Stimulated activated effector memory CD8-positive, alpha-beta T cell treated with anti-CD3 and anti-CD28 coated beads, Interleukin-12 subunit alpha, Interleukin-12 subunit beta, amount 100 ng/mL, for 72 hours (primary cell): ENCODE measurements around the gene TNRC6C.
A peak's percentile ranks its signal among the peaks of the same experiment; 100 is the strongest.

Experiments
- ATAC-seq: fragments of 150-1000 bp; cut with Tn5 transposase; 2 replicates; pipeline ENCODE4 v1.10.0; 2021
- DNase-seq, 2 donors: peaks; one replicate each; pipeline ENCODE4 v3.0.0; 2021 to 2022; ENCODE audit warnings: low spot score in 2 of 2
- H3K27ac Mint-ChIP-seq: one replicate; pipeline ENCODE4 v1.8.0; 2022; ENCODE audit warnings: mild to moderate bottlenecking, mixed read lengths
- H3K36me3 Mint-ChIP-seq: one replicate; pipeline ENCODE4 v1.8.0; 2022; ENCODE audit warnings: mild to moderate bottlenecking, mixed read lengths
- H3K4me1 Mint-ChIP-seq: one replicate; pipeline ENCODE4 v1.8.0; 2022; ENCODE audit warnings: mixed read lengths
- H3K4me3 Mint-ChIP-seq: one replicate; pipeline ENCODE4 v1.8.0; 2022; ENCODE audit warnings: mild to moderate bottlenecking, mixed read lengths
- H3K9me3 Mint-ChIP-seq: one replicate; pipeline ENCODE4 v1.8.0; 2022; ENCODE audit warnings: mixed read lengths

TNRC6C gene

DNA sequence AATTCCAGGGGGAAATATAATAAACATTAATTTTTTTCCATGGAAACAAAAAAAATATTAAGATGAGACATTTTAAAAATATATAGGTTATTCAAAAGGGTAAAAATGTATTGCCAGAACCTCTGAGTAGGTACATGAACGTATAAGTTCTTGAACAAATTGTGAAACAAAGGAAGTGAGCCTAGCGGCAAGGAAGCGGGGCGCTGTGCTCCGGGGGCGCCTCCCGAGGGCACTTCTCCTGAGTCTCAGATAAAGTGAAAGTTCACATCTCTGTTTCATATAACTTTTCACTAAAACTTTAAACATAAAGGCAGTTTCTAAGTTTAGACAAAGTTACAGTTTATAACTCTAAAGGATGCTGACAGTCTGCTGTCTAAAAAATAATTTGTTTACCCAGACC lies 52.3 kb downstream of the TNRC6C start:
- H3K36me3 Mint-ChIP-seq = peaks cover 12% of the 10 kb centered on the region
- DNase-seq (no peak), ATAC-seq (no peak)
- peak overlapping the region; percentile 20 for H3K4me3 Mint-ChIP-seq
- H3K4me1 Mint-ChIP-seq = peaks cover 28% of the 10 kb centered on the region
- peak overlapping the region; percentile 69 for H3K27ac Mint-ChIP-seq
- H3K9me3 Mint-ChIP-seq = no peaks in the 10 kb centered on the region

DNA sequence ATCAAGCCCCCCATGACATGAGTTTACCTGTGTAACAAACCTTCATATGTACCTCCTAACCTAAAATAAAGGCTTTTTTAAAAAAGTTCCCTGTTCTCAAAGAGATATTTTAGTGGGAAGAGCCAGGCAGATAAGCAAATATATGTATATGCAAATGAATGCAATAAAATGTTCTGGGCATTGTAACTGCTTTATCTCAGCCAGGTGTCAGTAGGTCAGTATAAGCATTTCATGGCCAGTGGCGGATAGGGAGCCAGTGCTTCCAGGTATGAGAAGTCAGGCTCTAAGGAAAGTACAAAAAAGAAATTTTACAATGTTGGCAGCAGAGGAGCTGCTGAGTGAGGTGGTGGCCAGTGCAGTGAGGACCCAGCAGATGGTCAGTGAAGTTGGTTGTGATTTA lies 53.9 kb downstream of the TNRC6C start:
- Mint-ChIP-seq H3K9me3 (no peaks in the 10 kb centered on the region), H3K27ac (peak overlapping the region; percentile 69), H3K4me1 (peaks cover 21% of the 10 kb centered on the region), H3K36me3 (peaks cover under 1% of the 10 kb centered on the region), H3K4me3 (no peak overlapping the region)
- peak in 1 of 2 donors; percentile 29 for DNase-seq
- ATAC-seq = no peak

DNA sequence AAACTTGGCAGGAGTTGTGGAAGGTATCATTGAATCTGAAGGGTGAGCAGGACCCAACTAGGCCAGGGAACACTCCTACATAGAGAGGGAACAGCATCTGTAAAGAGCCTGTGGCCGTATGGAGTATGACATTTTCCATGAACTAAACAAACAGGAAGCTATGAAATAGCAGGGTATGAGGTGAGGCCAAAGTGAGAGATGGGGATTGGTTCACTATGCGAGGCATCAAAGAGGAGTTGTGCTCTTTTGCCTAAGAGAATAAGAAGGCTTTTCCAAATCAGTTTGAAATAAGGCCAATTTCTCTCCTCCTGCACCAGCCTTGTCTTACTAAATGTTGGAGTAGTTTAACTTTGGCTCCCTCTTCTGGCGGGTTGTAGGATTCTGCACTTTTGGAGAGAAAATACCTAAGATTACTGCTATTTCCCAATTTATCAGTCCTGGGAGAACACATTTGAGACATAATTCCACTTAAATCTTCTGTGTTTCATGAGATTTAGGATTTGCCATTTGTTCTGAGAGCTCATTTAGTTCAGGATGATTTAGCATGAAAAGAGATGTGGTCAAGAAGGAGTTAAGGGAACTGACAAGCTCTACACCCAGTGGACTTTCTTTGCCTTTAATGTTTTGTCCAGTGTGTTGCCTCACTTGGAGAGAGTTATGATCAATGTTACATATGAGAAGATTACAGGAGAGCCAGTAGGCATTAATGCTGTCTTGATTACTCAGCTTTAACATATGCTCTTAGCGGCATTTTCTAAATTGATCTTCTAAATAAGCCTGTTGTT lies 55.4 kb downstream of the TNRC6C start:
- Mint-ChIP-seq H3K4me3 (no peak overlapping the region), H3K27ac (no peak overlapping the region), H3K36me3 (no peaks in the 10 kb centered on the region), H3K9me3 (no peaks in the 10 kb centered on the region), H3K4me1 (peaks cover 25% of the 10 kb centered on the region)
- DNase-seq (peak; percentile 19 to 49), ATAC-seq (peak; percentile 43)

DNA sequence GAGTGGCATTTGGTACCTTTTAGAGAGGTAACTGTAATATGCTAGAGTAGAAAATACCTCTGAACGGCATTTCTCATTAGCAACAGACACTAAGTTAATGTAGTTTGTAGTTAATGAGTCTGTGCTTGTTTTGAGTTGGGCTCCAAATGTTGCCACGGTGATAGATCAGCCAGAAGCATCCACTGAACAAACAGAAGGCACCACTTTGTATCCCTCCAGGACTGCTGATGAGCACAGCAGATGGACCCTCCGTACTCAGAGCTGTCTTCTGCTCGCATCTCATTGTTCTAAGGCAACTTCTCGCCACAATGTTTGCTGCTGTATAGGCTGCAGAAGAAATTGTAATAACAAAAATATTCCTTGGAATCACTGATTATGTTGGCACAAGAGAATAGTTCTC lies 56.1 kb downstream of the TNRC6C start:
- Mint-ChIP-seq H3K4me1 (peaks cover 30% of the 10 kb centered on the region), H3K36me3 (no peaks in the 10 kb centered on the region), H3K4me3 (no peak overlapping the region), H3K9me3 (no peaks in the 10 kb centered on the region), H3K27ac (no peak overlapping the region)
- ATAC-seq (no peak), DNase-seq (peak in 1 of 2 donors; percentile 26)

DNA sequence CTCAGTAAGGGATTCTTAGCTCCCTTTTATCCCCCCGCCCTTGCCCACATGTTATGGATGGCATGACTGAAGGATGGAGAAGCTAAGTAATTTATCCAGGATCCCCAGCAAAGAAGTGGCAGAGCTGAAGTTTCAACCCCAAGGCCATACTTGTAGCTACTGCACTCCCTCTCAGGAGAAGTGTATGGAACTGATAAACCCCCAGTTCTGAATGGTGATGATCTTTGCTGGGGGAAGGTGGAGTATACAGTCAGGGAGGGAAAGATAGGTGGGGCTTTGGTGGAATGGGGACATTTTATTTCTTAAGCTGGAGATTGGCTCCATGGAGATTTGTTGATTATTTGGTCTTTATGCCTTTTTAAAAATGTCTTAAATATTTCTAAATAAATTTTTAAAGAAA lies 58.3 kb downstream of the TNRC6C start:
- Mint-ChIP-seq H3K4me3 (no peak overlapping the region), H3K36me3 (no peaks in the 10 kb centered on the region), H3K4me1 (peaks cover 39% of the 10 kb centered on the region), H3K9me3 (no peaks in the 10 kb centered on the region), H3K27ac (no peak overlapping the region)
- no peak for ATAC-seq
- DNase-seq = no peak

DNA sequence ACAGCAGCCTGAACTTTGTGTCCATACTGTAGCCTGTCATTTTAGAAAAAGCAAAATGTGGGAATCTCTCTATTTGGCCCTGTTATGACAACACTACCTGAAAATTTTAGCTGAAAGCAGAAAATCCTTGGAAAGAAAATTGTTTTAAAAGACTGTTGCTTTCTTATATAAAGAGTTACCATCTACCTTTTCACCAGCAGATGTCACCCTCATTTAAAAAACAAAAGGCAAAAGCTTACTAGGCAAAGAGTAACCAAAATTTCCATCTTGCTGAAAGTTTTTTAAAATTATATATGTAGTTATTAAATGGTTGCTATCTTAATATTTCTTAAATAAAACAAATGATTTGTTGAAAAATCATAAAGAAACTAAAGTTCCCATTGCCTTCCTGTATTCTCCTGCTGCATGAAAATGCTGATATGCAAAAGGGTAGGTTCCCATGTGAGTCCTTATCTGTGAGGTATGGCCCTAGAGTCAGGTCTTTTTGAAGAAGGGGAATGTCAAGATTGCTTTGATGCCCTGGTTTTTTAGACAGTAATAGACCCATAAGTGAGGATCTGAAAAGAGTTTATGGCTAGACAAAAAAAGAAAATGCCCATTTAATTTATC lies 61.0 kb downstream of the TNRC6C start:
- Mint-ChIP-seq H3K36me3 (no peaks in the 10 kb centered on the region), H3K4me3 (no peak overlapping the region), H3K27ac (peak overlapping the region; percentile 44), H3K9me3 (no peaks in the 10 kb centered on the region), H3K4me1 (peaks cover 25% of the 10 kb centered on the region)
- no peak for ATAC-seq
- no peak for DNase-seq

DNA sequence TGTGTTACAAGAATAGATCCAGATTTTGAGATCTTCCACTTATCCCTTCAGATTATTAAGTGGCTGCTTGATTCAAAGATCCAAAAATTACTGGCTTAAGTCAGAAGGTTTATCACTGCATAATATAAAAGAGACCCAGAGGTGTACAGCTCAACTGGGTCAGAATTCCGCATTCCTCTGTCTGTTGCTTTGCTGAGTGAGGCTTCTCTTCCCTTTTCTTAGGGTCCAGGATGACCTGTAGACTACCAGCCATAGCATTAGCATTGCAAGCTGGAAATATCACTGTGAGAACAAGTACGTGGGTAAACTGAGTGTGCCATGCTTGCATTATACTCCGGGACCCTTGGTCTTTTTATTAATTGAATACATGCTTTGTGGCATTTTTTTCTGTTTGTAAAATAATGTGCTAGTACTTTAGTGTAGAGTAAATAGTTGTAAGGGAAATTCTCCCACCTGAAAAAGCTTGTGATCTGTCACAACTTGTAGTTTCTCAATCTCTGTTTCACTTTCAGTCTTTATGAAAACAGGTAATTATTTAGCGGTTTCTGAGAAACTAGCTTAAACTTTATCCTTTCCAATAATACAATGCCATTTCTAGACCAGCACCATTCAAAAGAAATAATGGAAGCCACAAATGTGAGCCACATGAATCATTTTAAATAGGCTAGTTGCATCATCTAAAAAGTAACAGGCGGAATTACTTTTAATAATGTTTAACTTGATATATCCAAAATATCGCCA lies 61.6 kb downstream of the TNRC6C start:
- no peaks in the 10 kb centered on the region for H3K36me3 Mint-ChIP-seq
- H3K9me3 Mint-ChIP-seq = no peaks in the 10 kb centered on the region
- ATAC-seq (peak; percentile 80), DNase-seq (no peak)
- peak overlapping the region; percentile 46 for H3K4me3 Mint-ChIP-seq
- H3K4me1 Mint-ChIP-seq = peaks cover 25% of the 10 kb centered on the region
- peak overlapping the region; percentile 44 for H3K27ac Mint-ChIP-seq

DNA sequence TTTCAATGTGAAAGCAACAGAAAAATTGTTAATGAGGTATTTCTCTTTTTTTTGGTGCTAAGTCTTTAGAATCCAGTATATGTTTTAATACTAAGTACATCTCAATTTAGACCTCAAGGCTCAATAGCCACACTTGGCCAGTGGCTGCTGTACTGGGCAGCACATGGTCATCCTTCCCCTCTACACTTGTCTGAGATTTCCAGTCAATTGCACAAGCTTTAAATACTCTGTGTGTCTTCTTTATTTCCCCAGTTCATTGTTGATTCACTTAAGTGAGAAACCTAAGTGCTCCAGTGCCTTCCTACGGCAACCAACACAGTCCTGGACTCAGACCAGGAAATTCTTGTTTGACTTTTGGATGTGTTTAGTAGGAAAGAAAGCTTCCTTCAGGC lies 62.2 kb downstream of the TNRC6C start:
- Mint-ChIP-seq H3K4me1 (peaks cover 25% of the 10 kb centered on the region), H3K36me3 (no peaks in the 10 kb centered on the region), H3K27ac (peak overlapping the region; percentile 44), H3K9me3 (no peaks in the 10 kb centered on the region), H3K4me3 (peak overlapping the region; percentile 46)
- DNase-seq = peak in 1 of 2 donors; percentile 51
- no peak for ATAC-seq

DNA sequence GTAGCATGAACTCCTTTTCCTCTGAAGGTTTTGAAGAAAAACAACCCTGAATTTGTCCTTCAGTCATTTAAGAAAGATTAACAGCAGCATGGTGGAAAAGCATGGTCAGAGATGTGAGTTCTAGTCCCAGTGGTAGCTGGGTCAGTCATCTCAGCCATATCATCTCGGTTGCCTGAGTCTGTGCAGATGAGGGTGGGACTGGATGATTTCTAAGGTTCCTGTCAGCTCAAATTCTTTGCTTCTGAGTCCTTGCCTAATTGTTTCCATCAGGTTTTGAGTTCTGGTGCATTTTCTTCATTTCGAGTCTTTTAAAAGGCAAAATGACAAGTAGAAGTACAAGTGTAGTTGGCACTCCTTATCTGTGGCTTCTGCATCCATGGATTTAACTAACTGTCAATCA lies 63.9 kb downstream of the TNRC6C start:
- no peaks in the 10 kb centered on the region for H3K9me3 Mint-ChIP-seq
- no peak for DNase-seq
- no peak overlapping the region for H3K27ac Mint-ChIP-seq

DNA sequence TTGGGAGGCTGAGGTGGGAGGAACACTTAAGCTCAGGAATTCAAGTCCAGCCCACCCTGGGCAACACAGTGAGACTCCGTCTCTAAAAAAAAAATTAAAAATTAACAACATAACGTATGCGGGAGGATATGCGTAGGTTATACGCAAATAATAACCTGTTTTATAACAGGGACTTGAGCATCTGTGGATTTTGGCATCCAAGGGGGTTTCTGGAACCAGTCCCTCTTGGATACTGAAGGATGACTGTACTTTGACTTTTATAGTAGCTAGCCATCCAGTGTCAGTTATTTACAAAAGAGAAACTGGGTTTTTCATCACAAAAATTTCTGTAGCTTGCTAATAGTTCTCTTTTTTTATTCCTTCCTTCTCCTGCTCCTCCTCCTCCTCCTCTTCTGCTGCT lies 64.5 kb downstream of the TNRC6C start:
- DNase-seq (no peak), ATAC-seq (no peak)
- Mint-ChIP-seq H3K4me3 (no peak overlapping the region), H3K9me3 (no peaks in the 10 kb centered on the region), H3K4me1 (peaks cover 43% of the 10 kb centered on the region), H3K36me3 (no peaks in the 10 kb centered on the region), H3K27ac (peak overlapping the region; percentile 45)

More for the DNA sequence above, 63.9 kb downstream of the TNRC6C start:
- Mint-ChIP-seq H3K36me3 (no peaks in the 10 kb centered on the region), H3K4me3 (no peak overlapping the region), H3K4me1 (peaks cover 38% of the 10 kb centered on the region)
- no peak for ATAC-seq

DNA sequence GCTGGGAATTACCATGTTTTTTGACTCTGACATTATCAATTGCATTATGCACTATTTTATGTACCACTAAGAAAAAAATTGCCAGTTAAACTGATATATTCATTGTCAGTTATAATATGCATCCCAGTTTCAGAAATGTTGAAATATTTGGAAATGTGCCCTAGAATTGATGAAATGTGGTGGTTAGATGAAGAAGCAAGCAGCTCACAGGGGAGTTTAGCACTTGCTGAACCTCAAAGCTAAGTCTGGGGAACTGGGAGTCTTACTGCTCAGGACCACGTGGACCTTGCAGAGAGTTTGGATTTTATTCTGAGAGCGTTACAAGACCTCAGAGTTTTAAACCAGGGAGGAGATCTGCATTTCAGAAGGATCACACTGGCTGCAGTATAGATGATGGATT lies 67.9 kb downstream of the TNRC6C start:
- ATAC-seq = no peak
- Mint-ChIP-seq H3K27ac (peak overlapping the region; percentile 18), H3K9me3 (no peaks in the 10 kb centered on the region), H3K36me3 (no peaks in the 10 kb centered on the region), H3K4me1 (peaks cover 22% of the 10 kb centered on the region), H3K4me3 (no peak overlapping the region)
- DNase-seq = peak in 1 of 2 donors; percentile 13

DNA sequence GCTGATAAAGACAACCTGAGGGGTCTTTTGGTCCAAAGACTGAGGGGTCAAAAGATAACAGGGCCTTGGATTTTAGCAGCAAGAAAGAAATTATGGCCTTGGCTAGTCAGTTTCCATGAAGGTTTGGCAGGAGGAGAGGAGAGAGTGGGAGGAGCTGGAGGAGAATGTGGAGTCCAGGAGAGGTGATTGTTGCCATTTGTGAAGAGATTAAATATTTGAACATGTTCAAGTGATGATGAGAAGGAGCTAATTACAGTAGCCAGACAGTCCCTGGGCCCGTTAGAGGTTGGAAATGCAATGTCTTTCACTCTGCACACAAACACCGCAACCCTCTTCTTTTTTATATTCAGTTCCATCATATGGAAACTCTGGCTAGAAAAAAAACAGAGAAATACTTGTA lies 68.6 kb downstream of the TNRC6C start:
- Mint-ChIP-seq H3K27ac (peak overlapping the region; percentile 18), H3K4me3 (no peak overlapping the region), H3K9me3 (no peaks in the 10 kb centered on the region), H3K36me3 (peaks cover 1% of the 10 kb centered on the region), H3K4me1 (peaks cover 24% of the 10 kb centered on the region)
- DNase-seq (peak in 1 of 2 donors; percentile 7), ATAC-seq (no peak)

DNA sequence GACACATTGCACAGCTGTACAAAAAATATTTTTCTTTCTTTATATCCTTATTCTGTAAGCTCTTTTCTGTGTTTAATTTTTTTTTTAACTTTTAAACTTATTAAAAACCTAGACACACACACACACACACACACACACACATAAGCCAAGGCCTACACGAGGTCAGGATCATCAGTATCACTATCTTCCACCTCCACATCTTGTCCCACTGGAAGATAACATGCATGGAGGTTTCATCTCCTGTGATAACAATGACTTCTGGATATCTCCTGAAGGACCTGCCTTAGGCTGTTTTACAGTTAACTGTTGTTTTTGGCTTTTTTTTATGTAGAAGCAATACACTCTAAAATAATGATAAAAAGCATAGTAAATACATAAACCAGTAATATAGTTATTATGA lies 71.2 kb downstream of the TNRC6C start:
- ATAC-seq = no peak
- Mint-ChIP-seq H3K4me1 (peaks cover 39% of the 10 kb centered on the region), H3K4me3 (no peak overlapping the region), H3K36me3 (peaks cover 25% of the 10 kb centered on the region), H3K27ac (no peak overlapping the region), H3K9me3 (no peaks in the 10 kb centered on the region)
- no peak for DNase-seq

DNA sequence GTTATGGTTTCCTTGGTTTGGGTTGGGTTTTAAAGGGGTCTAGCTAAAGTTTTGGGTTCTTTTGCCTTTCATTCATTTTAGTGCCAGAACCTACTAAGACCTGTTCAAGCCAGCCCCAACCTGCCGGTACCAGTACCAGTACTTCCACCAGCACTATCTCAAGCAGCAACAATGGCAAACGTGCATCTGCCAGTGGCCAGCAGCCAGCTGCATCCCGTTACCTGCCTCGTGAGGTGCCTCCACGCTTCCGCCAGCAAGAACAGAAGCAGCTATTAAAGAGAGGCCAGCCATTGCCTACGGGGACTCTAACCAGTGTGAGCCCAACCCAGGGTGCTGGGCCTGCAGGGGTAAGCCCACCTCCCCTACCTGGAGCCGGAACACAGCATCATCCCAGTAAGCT lies 72.9 kb downstream of the TNRC6C start:
- H3K4me1 Mint-ChIP-seq = peaks cover 40% of the 10 kb centered on the region
- no peaks in the 10 kb centered on the region for H3K9me3 Mint-ChIP-seq
- H3K27ac Mint-ChIP-seq = no peak overlapping the region
- peaks cover 42% of the 10 kb centered on the region for H3K36me3 Mint-ChIP-seq
- no peak for ATAC-seq
- no peak for DNase-seq
- H3K4me3 Mint-ChIP-seq = no peak overlapping the region

DNA sequence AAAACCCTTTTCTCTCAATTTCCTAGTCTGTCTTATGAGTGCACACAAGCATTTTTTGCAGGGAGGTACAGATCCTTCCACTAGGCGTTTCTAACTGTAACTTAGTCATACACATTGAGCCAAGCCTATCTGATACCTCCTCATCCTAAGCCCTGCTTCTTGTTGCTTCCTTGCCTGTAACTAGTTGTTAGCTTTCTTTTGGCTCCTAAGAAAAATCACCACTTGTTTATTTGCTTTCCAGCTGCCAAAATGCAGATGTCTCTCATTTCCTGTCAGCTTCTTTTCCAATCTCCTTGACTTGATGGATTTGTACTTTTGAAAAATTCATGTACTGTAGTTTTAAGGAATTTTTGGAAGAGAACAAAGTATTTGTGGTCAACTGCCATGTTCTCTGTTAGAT lies 73.7 kb downstream of the TNRC6C start:
- Mint-ChIP-seq H3K4me1 (peaks cover 34% of the 10 kb centered on the region), H3K9me3 (no peaks in the 10 kb centered on the region), H3K36me3 (peaks cover 48% of the 10 kb centered on the region), H3K4me3 (no peak overlapping the region), H3K27ac (peak overlapping the region; percentile 54)
- DNase-seq (no peak), ATAC-seq (no peak)
